Measurements from ENCODE around the gene SH2D5.
A peak's percentile ranks its signal among the peaks of the same experiment; 100 is the strongest.
"Not testable (repeated sequence)": the region's sequence is repeated elsewhere in the genome, so short reads cannot be mapped to it uniquely, and the experiment has no call there.

Gene SH2D5

DNA sequence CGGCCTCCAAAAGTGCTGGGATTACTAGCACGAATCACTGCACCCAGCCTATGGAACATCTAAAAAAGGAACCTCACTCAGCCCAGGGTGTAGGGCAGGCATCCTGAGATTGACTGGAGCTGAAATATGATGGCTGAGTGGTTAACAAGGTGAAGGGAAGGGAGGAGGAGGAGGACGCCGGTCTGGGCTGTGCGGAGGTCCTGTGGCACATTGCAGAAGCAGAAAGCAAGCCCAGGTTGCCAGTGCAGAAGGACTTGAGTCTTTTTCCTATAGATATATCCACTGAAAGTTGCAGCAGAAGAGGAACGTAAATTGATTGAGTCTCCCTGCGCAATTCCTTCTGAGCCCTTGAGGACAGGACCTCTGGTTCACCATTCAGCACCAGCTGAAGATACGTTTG lies 13.2 kb downstream of the SH2D5 start:
- Mint-ChIP-seq H3K9me3 (no peaks in the 10 kb centered on the region), H3K27ac (no peak overlapping the region), H3K27me3 (ENCODE audit: low read depth, poor library complexity) (peaks cover 35% of the 10 kb centered on the region), H3K4me1 (peaks cover 24% of the 10 kb centered on the region), H3K36me3 (ENCODE audit: low read depth) (no peaks in the 10 kb centered on the region), H3K4me3 (peak overlapping the region; percentile 45)
- no peak for TF ChIP-seq CTCF (IDR thresholded peaks at IDR 0.05)
- no peak for DNase-seq

DNA sequence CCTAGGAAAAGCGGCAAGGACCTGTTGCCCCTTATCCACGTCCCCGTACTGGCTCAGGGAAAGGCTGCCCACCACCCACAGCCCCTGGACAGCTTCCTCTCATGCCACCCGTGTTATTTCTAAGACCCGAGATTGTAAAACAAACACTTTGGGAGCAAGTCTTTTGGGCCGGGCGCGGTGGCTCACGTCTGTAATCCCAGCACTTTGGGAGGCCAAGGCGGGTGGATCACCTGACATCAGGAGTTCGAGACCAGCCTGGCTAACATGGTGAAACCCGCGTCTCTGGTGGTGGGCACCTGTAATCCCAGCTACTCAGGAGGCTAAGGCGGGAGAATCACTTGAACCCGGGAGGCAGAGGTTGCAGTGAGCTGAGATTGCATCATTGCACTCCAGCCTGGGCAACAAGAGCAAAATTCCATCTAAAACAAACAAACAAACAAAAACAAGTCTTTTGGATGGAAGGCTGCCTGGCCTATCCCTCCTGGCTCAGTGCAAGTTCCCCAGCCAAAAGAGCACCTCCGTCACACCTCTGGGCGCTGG lies 14.1 kb downstream of the SH2D5 start:
- H3K27ac Mint-ChIP-seq = not testable (repeated sequence)
- peaks cover 24% of the 10 kb centered on the region for H3K4me1 Mint-ChIP-seq
- H3K27me3 Mint-ChIP-seq (ENCODE audit: low read depth, poor library complexity) = peaks cover 35% of the 10 kb centered on the region

GRCh38 chr1:20717452-20718342 lies 14.8 kb downstream of the SH2D5 start, which contains the start of gene KIF17:
KIF17 (minus strand) TSS chr1:20718007; CDS start chr1:20717706, 301 bp downstream.
- H3K4me3 Mint-ChIP-seq = peak within 1 kb of the TSS; percentile 77
- H3K9me3 Mint-ChIP-seq = no peaks in the 10 kb centered on the region
- peaks cover 35% of the 10 kb centered on the region for H3K27me3 Mint-ChIP-seq (ENCODE audit: low read depth, poor library complexity)
- no peak for TF ChIP-seq CTCF (IDR thresholded peaks at IDR 0.05)
- no peaks in the 10 kb centered on the region for H3K36me3 Mint-ChIP-seq (ENCODE audit: low read depth)
- no peak within 1 kb of the TSS for H3K27ac Mint-ChIP-seq
- peak; percentile 88 for DNase-seq
- peaks cover 24% of the 10 kb centered on the region for H3K4me1 Mint-ChIP-seq

More for the DNA sequence above, 14.1 kb downstream of the SH2D5 start:
- H3K9me3 Mint-ChIP-seq; H3K36me3 Mint-ChIP-seq (ENCODE audit: low read depth); DNase-seq: not testable (repeated sequence)
- peak overlapping the region; percentile 74 for H3K4me3 Mint-ChIP-seq

GRCh38 chr1:20716232-20716631 lies 16.3 kb downstream of the SH2D5 start:
- peak overlapping the region; percentile 77 for H3K4me3 Mint-ChIP-seq
- H3K27me3 Mint-ChIP-seq (ENCODE audit: low read depth, poor library complexity) = peaks cover 33% of the 10 kb centered on the region
- H3K4me1 Mint-ChIP-seq = peaks cover 26% of the 10 kb centered on the region
- TF ChIP-seq CTCF (IDR thresholded peaks at IDR 0.05) = no peak
- no peak overlapping the region for H3K27ac Mint-ChIP-seq
- no peak for DNase-seq
- no peaks in the 10 kb centered on the region for H3K9me3 Mint-ChIP-seq
- H3K36me3 Mint-ChIP-seq (ENCODE audit: low read depth) = no peaks in the 10 kb centered on the region

DNA sequence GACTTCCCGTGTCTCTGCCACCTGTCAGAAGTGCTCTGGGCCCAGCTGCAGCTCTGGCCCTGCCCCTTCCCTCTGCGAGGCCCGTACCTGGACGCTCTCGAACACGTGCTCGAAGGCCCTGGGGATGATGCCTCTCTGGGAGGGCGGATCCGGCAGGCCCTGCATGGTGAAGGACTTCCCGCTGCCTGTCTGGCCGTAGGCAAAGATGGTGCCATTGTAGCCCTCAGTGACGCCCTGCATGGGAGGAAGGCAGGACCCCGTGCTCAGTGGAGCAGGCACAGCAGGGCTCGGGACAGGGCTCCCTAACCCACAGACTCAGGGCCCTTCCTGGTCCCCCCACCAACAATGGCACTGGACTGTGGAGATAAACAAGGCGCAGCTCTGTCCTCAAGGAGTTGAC lies 17.1 kb downstream of the SH2D5 start:
- Mint-ChIP-seq H3K36me3 (ENCODE audit: low read depth) (no peaks in the 10 kb centered on the region), H3K9me3 (no peaks in the 10 kb centered on the region), H3K27me3 (ENCODE audit: low read depth, poor library complexity) (peaks cover 32% of the 10 kb centered on the region), H3K27ac (no peak overlapping the region), H3K4me1 (peaks cover 33% of the 10 kb centered on the region), H3K4me3 (no peak overlapping the region)
- DNase-seq = no peak
- TF ChIP-seq CTCF (IDR thresholded peaks at IDR 0.05) = no peak

DNA sequence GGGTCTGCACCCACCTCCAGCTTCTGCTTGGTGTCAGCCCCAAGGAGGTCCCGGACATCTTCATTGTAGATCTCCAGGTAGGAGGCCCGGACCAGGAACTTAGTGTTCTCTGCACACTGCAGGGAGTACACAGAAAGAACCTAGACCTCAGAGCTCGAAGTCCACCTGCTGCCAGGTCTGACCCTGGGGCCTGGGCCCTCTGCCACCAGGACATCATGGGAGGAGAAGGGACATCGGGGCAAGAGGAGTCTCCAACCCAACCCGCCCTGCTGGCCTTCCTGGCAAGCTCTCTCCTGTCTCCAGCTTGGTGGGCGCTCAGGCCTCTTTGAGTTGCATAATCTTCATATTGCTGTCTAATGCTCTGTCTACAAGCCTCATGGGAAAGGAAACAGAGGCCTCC lies 19.1 kb downstream of the SH2D5 start:
- peaks cover 26% of the 10 kb centered on the region for H3K4me1 Mint-ChIP-seq
- H3K27me3 Mint-ChIP-seq (ENCODE audit: low read depth, poor library complexity) = peaks cover 15% of the 10 kb centered on the region
- DNase-seq = no peak
- no peak for TF ChIP-seq CTCF (IDR thresholded peaks at IDR 0.05)
- no peak overlapping the region for H3K27ac Mint-ChIP-seq
- no peaks in the 10 kb centered on the region for H3K36me3 Mint-ChIP-seq (ENCODE audit: low read depth)
- H3K9me3 Mint-ChIP-seq = no peaks in the 10 kb centered on the region
- H3K4me3 Mint-ChIP-seq = no peak overlapping the region

Measured in nephron progenitor cell (in vitro differentiated cells).